Smooth muscle cell (in vitro differentiated cells): ENCODE measurements around the gene NODAL. TPM values are rescaled to one million over a fixed set of nuclear protein-coding genes. Genes with fewer than 3 reads are reported as not detected.

Experiments used
- DNase-seq: peaks from one replicate; lab custom pipeline; 2025; ENCODE audit not compliant: unreplicated experiment; lab: John Stamatoyannopoulos, UW
- H2AFZ ChIP-seq: fragments of 200-600 bp; sonication (generic); 2 replicates; pipeline ENCODE4 v1.6.0; 2016; ENCODE audit warnings: antibody characterized with exemption, low read depth, mild to moderate bottlenecking
- H3F3A ChIP-seq: fragments of 200-600 bp; sonication (generic); 2 replicates; pipeline ENCODE4 v1.6.0; 2017; ENCODE audit warnings: antibody characterized with exemption, low read depth
- H3K27ac ChIP-seq: fragments of 200-600 bp; sonication (generic); 2 replicates; pipeline ENCODE4 v1.5.1; 2016; ENCODE audit warnings: low read depth, mild to moderate bottlenecking
- H3K27me3 ChIP-seq: fragments of 200-600 bp; sonication (generic); 2 replicates; pipeline ENCODE4 v1.6.1; 2016; ENCODE audit warnings: low read depth, mild to moderate bottlenecking
- H3K36me3 ChIP-seq: fragments of 200-600 bp; sonication (generic); 2 replicates; pipeline ENCODE4 v1.5.1; 2016; ENCODE audit warnings: low read depth
- H3K4me1 ChIP-seq: fragments of 200-600 bp; sonication (generic); 2 replicates; pipeline ENCODE4 v1.5.1; 2016; ENCODE audit warnings: low read depth
- H3K4me2 ChIP-seq: fragments of 200-600 bp; sonication (generic); 2 replicates; pipeline ENCODE4 v1.6.0; 2016; ENCODE audit warnings: mild to moderate bottlenecking
- H3K4me3 ChIP-seq: fragments of 200-600 bp; sonication (generic); 2 replicates; pipeline ENCODE4 v1.5.1; 2016; ENCODE audit warnings: mild to moderate bottlenecking
- H3K79me2 ChIP-seq: fragments of 200-600 bp; sonication (generic); 2 replicates; pipeline ENCODE4 v1.6.0; 2016; ENCODE audit warnings: low read depth, mild to moderate bottlenecking
- H3K9ac ChIP-seq: fragments of 200-600 bp; sonication (generic); 2 replicates; pipeline ENCODE4 v1.6.0; 2016; ENCODE audit warnings: low read depth
- H3K9me3 ChIP-seq: fragments of 200-600 bp; sonication (generic); replicated peaks from 2 replicates; pipeline ENCODE4 v1.5.1; 2016; ENCODE audit warnings: low read depth
- H4K20me1 ChIP-seq: fragments of 200-600 bp; sonication (generic); 2 replicates; pipeline ENCODE4 v1.6.0; 2016; ENCODE audit warnings: low read depth
- WGBS: methylation state at CpG from one replicate; pipeline ENCODE4 v1.1.7; 2016; ENCODE audit warnings: low lambda C conversion rate; 5-methylcytosine and 5-hydroxymethylcytosine counted together
- polyA plus RNA-seq: library from polyadenylated mRNA; unstranded; fragments of >200 nt; fragmentation: Nextera tagmentation; extraction: Ambion mirVana; gene quantifications from 2 replicates; pipeline ENCODE4 v1.2.1, GENCODE V29; 2016
- total RNA-seq: library from RNA; depleted of rRNA; stranded (reverse); fragments of >200 nt; gene quantifications from 2 replicates; pipeline ENCODE4 v1.2.3, GENCODE V29; 2014
- TF ChIP-seq, protein P1 (sequence below): fragments of 200-600 bp; sonication (generic); IDR thresholded peaks from 2 replicates; pipeline ENCODE4 v1.5.1; 2017; ENCODE audit warnings: borderline replicate concordance, mild to moderate bottlenecking, antibody characterized with exemption; ENCODE audit not compliant: insufficient read depth, poor library complexity, severe bottlenecking

Gene NODAL
- total and polyA plus RNA-seq, 2 experiments from 2014 or later: 0.81 TPM; not detected in 1

DNA sequence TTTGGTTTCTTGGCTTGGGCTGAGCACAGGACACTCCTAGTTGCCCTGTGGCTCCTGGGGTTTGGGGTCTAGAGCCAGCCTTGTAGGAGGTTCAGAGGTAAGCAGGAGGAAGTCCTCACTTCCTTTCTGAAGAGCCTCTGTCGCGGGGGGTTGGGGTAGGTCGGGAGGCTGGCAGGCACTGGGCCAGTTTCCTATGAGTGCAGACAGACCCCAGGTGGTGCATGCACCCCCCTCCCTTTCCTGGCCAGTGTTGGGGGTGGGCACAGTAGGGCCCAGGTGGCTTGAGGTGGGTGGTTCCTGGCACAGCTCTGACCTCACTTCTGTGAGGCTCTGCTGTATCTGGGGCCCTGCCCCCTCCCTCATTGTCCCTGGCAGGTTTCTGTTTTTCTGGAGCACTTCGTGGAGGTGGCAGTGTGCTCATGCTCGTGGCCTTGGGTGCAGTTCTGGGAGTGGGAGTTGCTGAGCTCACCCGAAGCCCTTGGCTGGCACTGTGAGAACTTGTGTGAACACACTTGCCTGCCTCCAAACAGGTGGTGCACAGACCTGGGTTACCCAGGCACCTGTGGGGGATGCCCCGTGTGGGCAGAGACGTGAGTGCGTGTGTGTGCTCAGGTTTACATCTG is 38.9 kb upstream of the NODAL start:
- peaks cover 4% of the 10 kb centered on the region for H3K27me3 ChIP-seq
- no peaks in the 10 kb centered on the region for H3K79me2 ChIP-seq
- WGBS: 69% methylated on average over 8 of the region's 9 CpGs
- H3K4me3 ChIP-seq: no peak overlapping the region
- H2AFZ ChIP-seq: no peak overlapping the region
- peaks cover 7% of the 10 kb centered on the region for H3F3A ChIP-seq
- H3K4me1 ChIP-seq: peaks cover 9% of the 10 kb centered on the region
- no peak overlapping the region for H3K4me2 ChIP-seq
- H3K36me3 ChIP-seq: no peaks in the 10 kb centered on the region
- no peak overlapping the region for H3K9ac ChIP-seq
- no peak for DNase-seq
- H4K20me1 ChIP-seq: no peaks in the 10 kb centered on the region
- TF ChIP-seq, protein P1, sequence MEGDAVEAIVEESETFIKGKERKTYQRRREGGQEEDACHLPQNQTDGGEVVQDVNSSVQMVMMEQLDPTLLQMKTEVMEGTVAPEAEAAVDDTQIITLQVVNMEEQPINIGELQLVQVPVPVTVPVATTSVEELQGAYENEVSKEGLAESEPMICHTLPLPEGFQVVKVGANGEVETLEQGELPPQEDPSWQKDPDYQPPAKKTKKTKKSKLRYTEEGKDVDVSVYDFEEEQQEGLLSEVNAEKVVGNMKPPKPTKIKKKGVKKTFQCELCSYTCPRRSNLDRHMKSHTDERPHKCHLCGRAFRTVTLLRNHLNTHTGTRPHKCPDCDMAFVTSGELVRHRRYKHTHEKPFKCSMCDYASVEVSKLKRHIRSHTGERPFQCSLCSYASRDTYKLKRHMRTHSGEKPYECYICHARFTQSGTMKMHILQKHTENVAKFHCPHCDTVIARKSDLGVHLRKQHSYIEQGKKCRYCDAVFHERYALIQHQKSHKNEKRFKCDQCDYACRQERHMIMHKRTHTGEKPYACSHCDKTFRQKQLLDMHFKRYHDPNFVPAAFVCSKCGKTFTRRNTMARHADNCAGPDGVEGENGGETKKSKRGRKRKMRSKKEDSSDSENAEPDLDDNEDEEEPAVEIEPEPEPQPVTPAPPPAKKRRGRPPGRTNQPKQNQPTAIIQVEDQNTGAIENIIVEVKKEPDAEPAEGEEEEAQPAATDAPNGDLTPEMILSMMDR: no peak
- no peaks in the 10 kb centered on the region for H3K9me3 ChIP-seq
- H3K27ac ChIP-seq: no peak overlapping the region

DNA sequence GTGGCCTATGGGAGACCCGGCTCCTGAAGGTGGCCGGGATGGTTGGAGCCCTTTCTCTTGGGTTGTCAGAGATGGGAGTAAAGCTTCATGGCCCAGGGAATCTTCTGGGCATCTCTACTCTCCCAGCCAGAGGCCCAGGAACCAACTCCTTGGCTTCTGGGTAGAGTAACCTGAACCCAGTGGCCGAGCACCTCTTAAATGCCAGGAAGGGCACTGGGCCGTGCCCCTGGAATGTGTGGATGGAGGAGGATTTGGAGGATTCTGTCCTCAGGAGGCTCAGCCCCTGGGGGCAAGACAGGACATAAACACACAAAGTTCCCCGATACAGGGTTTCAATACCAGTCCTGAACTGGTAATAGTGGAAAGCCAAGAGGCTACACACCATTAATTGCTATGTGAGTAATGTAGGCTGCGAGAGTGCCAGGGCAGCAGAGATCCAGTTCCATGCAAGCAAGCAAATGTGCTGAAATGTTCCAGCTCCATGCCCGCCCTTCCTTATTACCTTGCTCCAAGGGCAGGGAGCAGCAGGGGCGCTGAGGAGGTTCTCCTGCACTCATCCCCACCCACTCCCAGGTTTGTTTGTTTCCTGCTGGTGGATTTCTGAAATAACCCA is 38.3 kb upstream of the NODAL start:
- H3K9me3 ChIP-seq: no peaks in the 10 kb centered on the region
- 74% methylated on average over 8 of the region's 8 CpGs for WGBS
- H3F3A ChIP-seq: peaks cover 7% of the 10 kb centered on the region
- H4K20me1 ChIP-seq: no peaks in the 10 kb centered on the region
- H3K9ac ChIP-seq: no peak overlapping the region
- no peaks in the 10 kb centered on the region for H3K36me3 ChIP-seq
- H2AFZ ChIP-seq: no peak overlapping the region
- TF ChIP-seq, protein P1: no peak
- no peak for DNase-seq
- peaks cover 5% of the 10 kb centered on the region for H3K27me3 ChIP-seq
- no peak overlapping the region for H3K4me3 ChIP-seq
- peaks cover 9% of the 10 kb centered on the region for H3K4me1 ChIP-seq
- no peak overlapping the region for H3K4me2 ChIP-seq
- H3K27ac ChIP-seq: no peak overlapping the region
- H3K79me2 ChIP-seq: no peaks in the 10 kb centered on the region

- WGBS: 29% methylated on average over 11 of the region's 11 CpGs
- H3F3A ChIP-seq: peaks cover 7% of the 10 kb centered on the region
- H3K9ac ChIP-seq: no peak overlapping the region
- H3K27ac ChIP-seq: no peak overlapping the region
- H3K36me3 ChIP-seq: no peaks in the 10 kb centered on the region
- no peaks in the 10 kb centered on the region for H4K20me1 ChIP-seq
- H3K9me3 ChIP-seq: no peaks in the 10 kb centered on the region
- H3K4me1 ChIP-seq: peaks cover 9% of the 10 kb centered on the region
- H2AFZ ChIP-seq: peak overlapping the region; percentile 75
- H3K27me3 ChIP-seq: peaks cover 6% of the 10 kb centered on the region
- no peaks in the 10 kb centered on the region for H3K79me2 ChIP-seq
- peak overlapping the region; percentile 56 for H3K4me3 ChIP-seq
- H3K4me2 ChIP-seq: peak overlapping the region; percentile 92
- TF ChIP-seq, protein P1: no peak
- DNase-seq: no peak
Observed at GRCh38 chr10:70479165-70479581, 37.7 kb upstream of the NODAL start.
